CD4-positive, alpha-beta T cell treated with Interleukin-21 for 1 hour (primary cell): ENCODE results near the gene TMEM86B.

Source experiments
- DNase-seq: peaks from one replicate; pipeline ENCODE4 v3.0.0-alpha.2; 2020

Gene TMEM86B, protein sequence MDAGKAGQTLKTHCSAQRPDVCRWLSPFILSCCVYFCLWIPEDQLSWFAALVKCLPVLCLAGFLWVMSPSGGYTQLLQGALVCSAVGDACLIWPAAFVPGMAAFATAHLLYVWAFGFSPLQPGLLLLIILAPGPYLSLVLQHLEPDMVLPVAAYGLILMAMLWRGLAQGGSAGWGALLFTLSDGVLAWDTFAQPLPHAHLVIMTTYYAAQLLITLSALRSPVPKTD

DNA sequence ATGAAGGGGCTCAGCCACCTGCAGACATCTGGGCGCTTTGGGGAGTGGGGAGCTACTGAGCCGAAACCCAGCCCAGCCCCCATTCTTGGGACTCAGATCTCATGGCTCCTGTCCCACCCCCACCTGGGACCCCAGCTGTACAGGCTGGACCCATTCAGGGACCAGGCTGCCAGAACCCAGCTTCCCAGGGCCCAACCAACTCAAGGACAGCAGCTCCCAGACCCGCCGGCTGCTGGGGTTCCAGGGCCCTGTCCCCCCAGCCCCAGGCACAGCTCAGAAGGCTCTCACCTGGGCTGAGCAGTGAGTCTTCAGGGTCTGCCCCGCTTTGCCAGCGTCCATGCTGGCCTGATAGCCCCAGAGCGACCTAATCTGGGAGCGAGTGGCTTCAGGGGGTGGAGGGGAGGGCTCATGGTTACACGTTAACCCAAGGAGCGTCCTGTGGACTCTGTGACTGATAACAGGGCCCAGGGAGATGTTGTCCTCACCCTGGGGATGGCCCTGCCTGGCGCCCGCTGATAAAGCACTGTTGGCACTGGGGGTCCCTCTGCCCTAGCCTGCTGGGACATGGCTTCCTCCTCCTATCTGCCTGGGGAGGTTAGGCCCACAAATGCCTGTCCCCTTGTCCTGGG is at the start of gene TMEM86B:
Gene TMEM86B (minus strand): TSS at position 361 of the 629 bp plus-strand sequence. CDS start 22 bp downstream, at position 339.
- DNase-seq = no peak

DNA sequence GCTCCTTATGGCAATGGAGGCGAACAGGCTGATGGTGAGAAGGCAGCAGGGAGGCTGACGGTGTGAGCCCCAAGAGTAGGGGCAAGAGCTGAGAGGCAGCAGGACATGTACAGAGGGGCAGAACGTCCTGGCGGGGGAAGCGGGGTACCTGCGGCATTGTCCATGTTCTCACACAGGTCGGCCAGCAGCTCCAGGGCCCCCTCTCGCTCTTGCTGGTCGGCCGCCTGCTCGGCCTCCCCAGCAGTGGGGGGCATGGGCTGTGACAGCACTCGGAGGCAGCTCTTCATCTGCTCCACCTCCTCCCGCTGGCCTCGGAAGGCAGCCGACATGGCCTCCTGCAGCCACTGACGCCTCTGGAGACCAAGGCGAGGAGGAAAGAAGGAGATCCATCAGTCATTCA is 48.9 kb upstream of the TMEM86B start:
- no peak for DNase-seq

GRCh38 chr19:55276720-55277430 is 48.3 kb upstream of the TMEM86B start:
- peak; percentile 39 for DNase-seq

DNA sequence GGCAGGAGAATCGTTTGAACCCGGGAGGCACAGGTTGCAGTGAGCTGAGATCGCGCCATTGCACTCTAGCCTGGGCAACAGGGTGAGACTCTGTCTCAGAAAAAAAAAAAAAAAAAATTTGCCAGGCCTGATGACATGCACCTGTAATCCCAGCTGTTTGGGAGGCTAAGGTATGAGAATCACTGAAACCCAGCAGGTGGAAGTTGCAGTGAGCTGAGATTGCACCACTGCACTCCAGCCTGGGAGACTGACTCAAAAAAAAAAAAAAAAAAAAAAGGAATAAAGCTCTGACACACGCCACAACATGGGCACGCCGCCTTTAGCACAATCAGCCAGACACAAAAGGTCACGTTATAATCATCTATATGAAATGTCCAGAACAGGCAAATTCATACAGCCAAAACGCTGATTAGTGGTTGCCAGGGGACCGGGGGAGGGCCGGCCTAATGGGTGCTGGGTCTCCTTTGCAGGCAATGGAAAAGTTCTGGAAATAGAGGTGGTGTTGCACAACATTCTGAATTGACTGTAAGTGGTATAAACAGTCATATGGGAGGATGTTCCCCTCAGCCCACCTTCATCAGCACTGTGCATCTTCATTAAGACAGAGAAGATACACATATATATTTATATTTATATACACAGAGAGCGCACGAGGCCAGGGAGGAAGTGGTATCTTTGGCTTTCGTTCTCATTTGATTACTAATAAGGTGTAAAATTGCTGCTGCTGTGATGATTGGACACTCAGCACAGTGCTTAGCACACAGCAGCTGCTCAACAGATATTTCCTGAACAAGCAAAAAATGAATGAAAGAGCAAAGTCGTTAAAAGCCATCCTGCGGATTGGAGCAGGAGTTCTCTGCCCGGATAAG is 47.5 kb upstream of the TMEM86B start:
- peak; percentile 57 for DNase-seq

DNA sequence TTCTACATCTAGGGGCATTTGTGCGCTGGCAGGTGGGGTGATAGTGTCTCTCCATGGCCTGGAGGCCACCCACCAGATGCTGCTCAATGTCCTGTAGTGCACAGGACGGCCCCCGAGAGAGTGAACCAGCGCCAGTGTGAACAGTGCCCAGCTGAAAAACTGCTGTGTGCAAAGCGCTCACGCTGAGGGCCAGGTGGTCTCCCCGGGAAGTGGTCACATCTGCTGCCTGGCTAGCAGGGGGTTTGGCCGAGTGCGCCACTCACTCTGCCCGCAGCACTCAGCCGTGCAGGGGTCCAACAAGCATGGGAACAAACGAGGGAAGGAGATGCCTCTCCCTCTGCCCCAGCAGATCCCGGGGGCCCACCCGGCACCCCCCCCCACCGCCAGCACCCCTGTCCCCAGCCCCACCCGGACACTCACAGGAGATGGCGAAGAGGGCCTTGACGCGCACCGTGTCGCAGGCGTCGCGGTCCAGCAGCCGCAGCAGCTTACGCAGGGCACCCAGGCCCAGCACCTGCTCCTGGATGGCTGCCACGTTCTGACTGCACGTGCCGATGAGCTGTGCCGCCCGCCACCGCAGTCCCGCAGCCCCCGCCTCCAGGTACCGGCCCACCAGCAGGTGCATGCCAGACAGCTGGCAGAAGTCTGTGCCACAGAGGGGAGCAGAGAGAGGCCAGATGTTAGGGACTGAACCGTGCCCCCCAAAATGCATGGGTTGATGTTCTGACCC is 45.6 kb upstream of the TMEM86B start:
- DNase-seq = no peak

- DNase-seq = no peak
Measured at GRCh38 chr19:55272142-55272541, 43.6 kb upstream of the TMEM86B start.

GRCh38 chr19:55270172-55270942 is 41.8 kb upstream of the TMEM86B start:
- no peak for DNase-seq

DNA sequence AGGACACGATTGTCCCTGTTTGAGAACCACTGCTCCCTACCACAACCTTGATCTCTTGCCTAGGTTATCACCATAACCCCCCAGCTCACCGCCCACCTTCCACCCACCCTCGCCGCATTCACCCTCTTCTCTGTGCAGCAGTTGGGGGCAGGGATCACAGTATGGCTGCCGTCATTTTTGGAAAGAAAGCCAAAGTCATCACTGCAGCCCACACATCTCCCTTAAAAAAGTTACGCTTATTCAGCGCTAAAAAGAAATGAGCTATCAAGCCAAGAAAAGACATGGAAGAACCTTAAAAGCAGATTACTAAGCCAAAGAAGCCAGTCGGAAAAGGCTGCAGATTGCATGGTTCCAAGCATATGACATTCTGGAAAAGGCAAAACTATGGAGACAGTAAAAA is 40.7 kb upstream of the TMEM86B start:
- no peak for DNase-seq

DNA sequence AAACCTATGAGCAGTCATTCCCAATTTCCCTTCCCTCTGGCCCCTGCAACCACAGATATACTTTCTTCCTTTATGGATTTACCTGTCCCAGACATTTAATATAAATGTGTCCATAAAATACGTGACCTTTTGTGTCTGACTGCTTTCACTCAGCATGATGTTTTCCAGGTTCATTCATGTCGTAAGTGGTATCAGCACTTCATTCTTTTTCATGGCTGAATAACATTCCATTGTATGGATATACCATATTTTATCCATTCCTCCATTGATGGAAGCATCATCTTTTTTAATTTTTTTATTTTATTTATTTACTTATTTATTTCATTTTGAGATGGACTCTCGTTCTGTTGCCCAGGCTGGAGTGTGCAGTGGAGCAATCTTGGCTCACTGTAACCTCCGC is 38.3 kb upstream of the TMEM86B start:
- no peak for DNase-seq

DNA sequence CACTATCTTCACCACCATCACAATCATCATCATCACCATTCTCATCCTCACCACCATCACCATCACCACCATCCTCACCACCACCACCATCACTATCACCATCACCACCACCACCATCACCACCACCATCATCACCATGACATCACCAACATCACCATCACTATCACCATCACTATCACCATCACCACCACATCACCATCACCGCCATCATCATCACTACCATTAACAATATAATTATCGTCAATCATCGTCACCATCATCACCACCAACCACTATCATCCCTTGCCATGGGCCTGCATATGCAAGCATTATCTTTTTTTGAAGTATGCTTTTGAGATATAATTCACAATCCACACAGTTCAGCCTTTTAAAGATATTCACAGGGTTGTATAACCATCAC is 37.8 kb upstream of the TMEM86B start:
- no peak for DNase-seq

DNA sequence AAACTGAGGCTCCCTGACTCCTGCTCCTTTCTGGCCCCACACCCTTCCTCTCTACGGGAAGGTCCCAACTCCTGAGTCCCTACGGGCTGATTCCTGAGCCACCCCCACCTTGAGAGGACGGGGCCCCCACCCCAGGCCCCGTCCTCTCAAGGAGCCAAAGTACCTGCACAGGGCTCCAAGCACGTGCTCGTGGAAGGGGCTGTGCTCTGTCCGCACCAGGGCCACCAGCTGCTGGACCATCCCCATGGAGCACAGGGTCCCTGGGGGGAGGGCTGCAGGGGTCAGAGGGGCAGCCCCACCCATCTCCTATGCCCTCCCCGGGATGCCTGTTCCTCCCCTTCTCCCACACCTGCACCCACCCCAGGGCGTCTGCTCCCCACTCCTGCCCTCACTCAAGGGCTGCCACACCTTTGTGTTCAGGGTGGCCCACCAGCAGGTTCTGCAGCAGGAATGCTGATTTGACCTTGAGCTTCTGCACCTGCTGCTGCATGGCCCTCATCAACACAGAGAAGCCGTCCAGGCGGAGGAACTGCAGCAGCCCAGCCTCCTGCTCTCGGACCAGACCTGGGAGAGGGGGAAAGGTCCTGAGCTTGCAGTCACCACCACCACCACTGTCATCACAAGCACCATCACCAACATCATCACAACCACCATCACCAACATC is 37.3 kb upstream of the TMEM86B start:
- no peak for DNase-seq

- no peak for DNase-seq
Measured at GRCh38 chr19:55265173-55265572, 36.6 kb upstream of the TMEM86B start.

GRCh38 chr19:55264531-55264930 is 36.0 kb upstream of the TMEM86B start:
- no peak for DNase-seq

DNA sequence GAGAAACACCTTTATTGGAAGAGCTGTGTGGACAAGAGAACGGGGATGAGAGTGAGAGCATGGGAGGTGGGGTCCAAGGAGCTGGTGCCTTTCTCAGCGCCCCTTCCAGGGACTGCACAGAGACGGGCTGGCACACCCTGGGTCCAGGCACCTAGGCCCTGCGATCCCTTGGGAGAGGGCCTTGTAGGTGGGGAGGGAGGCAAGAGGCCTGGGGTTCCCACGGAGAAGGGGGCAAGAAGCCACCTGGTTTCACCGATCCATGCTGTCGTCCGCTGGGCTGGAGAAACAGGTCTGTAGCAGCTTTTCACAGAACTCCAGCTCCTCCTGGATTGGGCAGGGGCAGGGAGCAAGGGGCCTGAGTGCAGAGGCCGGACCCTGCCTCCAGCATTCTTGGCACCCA is 33.8 kb upstream of the TMEM86B start:
- no peak for DNase-seq

DNA sequence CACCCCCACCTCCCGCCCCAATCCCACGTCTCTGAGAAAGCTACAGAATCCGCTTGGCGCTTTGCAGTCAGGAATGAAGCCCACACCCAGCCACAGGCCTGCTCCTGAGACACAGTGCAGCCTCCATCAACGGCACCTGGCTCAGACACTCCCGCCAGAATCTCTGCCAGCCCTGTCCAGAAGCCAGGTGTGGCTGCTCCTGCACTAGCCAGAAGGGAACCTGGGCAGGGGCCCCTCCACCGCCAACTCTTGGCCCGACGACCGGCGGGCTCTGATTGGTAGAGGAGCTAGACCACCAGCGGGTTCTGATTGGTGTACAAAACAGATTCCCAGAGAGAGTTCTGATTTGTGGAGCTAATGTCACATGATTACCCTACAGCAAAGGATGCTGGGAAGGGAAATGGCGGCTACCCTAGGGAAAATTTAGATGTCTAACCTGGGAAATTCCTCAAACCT is 33.1 kb upstream of the TMEM86B start:
- DNase-seq = no peak

DNA sequence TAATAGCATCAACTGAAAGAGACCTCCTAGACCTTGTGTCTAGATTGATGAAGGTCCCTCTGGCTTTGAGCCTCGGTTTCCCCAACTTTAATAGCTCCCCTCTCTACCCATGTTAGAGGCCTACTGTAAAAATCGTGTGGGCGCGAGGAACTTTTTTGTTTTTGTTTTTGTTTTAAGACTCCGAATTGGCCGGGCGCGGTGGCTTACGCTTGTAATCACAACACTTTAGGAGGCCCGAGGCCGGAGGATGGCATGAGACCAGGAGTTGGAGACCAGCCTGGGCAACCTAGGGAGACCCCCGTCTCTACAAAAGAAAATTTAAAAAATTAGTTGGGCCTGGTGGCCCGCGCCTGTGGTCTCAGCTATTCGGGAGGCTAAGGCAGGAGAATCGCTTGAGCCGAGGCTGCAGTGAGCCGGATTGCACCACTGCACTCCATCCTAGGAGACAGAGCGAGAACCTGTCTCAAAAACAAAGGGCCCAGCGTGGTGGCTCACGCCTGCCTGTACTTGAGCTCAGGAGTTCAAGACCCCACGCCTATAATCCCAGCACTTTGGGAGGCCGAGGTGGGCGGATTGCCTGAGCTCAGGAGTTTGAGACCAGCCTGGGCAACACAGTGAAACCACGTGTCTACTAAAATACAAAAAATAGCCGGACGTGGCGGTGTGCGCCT is 31.1 kb upstream of the TMEM86B start:
- no peak for DNase-seq

DNA sequence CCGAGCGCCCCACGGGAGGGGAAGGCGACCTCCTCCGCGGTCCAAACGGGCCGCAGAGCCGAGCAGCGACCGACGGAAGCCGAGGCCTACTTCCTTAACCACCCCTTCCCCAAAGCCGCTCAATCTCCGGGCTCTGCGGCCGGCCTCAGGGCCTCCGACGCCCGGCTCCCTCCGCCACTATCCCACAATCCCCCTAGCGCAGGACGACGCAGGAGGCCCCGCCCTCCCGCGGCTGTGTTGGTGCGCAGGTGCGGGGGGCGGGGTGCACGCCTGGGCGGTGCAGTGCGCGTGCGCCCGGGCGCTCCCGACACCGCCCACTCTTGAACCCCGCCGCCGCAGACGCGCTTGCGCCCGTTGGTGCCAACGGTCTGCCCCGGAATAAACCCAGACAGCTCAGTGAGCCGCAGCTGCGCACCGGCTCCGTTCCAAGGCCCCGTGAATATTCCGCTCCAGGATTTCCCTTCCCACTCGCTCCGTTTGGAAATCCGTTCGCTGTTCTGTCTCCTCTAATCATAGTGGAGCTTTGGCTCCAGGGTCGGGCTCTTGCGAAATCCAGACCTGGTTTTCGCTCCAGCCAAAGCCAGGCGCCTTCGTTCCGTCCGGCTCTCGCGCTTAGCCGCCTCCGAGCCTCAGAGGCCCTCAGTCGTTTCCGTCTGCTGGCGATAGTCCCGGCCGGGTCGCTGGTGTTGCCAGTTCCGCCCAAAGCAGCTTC is 30.4 kb upstream of the TMEM86B start, which contains the start of gene PPP6R1:
Gene PPP6R1 (minus strand): TSS at position 190 of the 712 bp plus-strand sequence. CDS start 11,914 bp downstream, outside the sequence.
- DNase-seq = peak; percentile 94

- DNase-seq = peak; percentile 53
Measured at GRCh38 chr19:55258476-55258827, 29.9 kb upstream of the TMEM86B start.
